Articular chondrocyte of knee joint (primary cell): ENCODE data around the gene RO60. TPM values are rescaled to one million over a fixed set of nuclear protein-coding genes. Genes with fewer than 3 reads are reported as not detected.

Experiments used
- small RNA-seq: library from RNA; depleted of rRNA; stranded (forward); fragments of <200 nt; gene quantifications from one replicate; pipeline ENCODE3, GENCODE V24; 2012
- total RNA-seq: library from RNA; depleted of rRNA; stranded (reverse); fragments of >200 nt; gene quantifications from 2 replicates; pipeline ENCODE4 v1.2.3, GENCODE V29; 2012

Gene RO60
- 123 TPM in 2 replicates for total RNA-seq

GRCh38 chr1:193059282-193060114 is at the start of gene RO60, which contains the start of gene UCHL5:
RO60 (plus strand) TSS chr1:193059612; CDS start chr1:193069055, 9,443 bp downstream.
UCHL5 (minus strand) TSS chr1:193059360; CDS start chr1:193059260, 100 bp downstream.

GRCh38 chr1:193104907-193105820 is 45.8 kb downstream of the RO60 start, which contains the start of gene GLRX2:
GLRX2 (minus strand) TSS chr1:193105414; CDS start chr1:193105382, 32 bp downstream.

Small RNA genes lying within 50 kb of the gene (small RNA-seq; reads per million reads assigned to genes)
- 1.8 reads per million, percentile 68 among the genes with 10 or more reads in this experiment for gene SCARNA18B

Other genes starting within 250 kb of the RO60 start
- 29.0 and 29.9 TPM in 2 replicates for gene UCHL5, start 252 bp upstream of the RO60 start, total RNA-seq
- 14.2 and 18.6 TPM in 2 replicates for gene GLRX2, start 45.8 kb downstream of the RO60 start, total RNA-seq
- 34.4 and 41.3 TPM in 2 replicates for gene CDC73, start 62.4 kb downstream of the RO60 start, total RNA-seq
- 0.13 TPM in 1 of 2 replicates, not detected in the other for gene B3GALT2, start 127.0 kb downstream of the RO60 start, total RNA-seq